GM12864 (cell line): ENCODE results near the gene DCD.
A peak's percentile ranks its signal among the peaks of the same experiment; 100 is the strongest.
"Not testable (repeated sequence)": the region's sequence is repeated elsewhere in the genome, so short reads cannot be mapped to it uniquely, and the experiment has no call there.

Experiments
- DNase-seq: peaks from one replicate; pipeline ENCODE4 v3.0.0-alpha.2; 2011; ENCODE audit warnings: low read depth
- H3K4me3 ChIP-seq: 2 replicates; pipeline ENCODE4 v1.5.1; 2011; ENCODE audit warnings: mild to moderate bottlenecking, low read depth, low read length, control low read depth
- TF ChIP-seq, protein P1 (sequence below): IDR thresholded peaks from 2 replicates; pipeline ENCODE4 v1.5.1; 2011; ENCODE audit warnings: low read depth, mild to moderate bottlenecking, moderate library complexity, low read length, control low read depth, inconsistent platforms; ENCODE audit errors: missing control alignments

DCD gene

DNA sequence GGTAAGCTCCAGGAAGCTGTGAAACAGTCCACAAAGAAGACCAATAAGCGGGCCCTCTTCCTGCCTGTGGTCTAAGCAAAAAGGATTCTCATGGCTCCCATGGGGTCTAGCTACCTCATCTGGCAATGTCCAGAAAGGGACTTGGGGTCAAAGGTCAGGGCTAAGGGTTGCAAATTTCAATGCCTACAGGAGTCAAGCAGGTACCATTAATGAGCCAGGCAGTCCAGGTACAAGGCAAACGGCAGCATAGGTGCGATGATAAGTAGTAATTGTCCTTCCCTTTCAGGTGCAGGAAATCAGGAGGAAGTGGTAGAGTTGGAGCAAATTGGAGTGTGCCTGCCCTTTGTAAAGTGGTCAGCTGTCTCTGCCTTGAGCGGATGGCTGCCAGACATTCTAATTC lies 7.1 kb downstream of the DCD start:
- TF ChIP-seq, protein P1, sequence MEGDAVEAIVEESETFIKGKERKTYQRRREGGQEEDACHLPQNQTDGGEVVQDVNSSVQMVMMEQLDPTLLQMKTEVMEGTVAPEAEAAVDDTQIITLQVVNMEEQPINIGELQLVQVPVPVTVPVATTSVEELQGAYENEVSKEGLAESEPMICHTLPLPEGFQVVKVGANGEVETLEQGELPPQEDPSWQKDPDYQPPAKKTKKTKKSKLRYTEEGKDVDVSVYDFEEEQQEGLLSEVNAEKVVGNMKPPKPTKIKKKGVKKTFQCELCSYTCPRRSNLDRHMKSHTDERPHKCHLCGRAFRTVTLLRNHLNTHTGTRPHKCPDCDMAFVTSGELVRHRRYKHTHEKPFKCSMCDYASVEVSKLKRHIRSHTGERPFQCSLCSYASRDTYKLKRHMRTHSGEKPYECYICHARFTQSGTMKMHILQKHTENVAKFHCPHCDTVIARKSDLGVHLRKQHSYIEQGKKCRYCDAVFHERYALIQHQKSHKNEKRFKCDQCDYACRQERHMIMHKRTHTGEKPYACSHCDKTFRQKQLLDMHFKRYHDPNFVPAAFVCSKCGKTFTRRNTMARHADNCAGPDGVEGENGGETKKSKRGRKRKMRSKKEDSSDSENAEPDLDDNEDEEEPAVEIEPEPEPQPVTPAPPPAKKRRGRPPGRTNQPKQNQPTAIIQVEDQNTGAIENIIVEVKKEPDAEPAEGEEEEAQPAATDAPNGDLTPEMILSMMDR = no peak

DNA sequence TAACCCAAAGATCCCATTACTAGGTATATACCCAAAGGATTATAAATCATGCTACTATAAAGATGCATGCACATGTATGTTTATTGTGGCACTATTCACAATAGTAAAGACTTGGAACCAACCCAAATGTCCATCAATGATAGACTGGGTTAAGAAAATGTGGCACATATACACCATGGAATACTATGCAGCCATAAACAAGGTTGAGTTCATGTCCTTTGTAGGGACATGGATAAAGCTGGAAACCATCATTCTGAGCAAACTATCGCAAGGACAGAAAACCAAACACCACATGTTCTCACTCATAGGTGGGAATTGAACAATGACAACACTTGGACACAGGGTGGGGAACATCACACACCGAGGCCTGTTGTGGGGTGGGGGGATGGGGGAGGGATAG lies 9.1 kb downstream of the DCD start:
- not testable (repeated sequence) for DNase-seq, H3K4me3 ChIP-seq

More for the DNA sequence above, 7.1 kb downstream of the DCD start:
- no peak overlapping the region for H3K4me3 ChIP-seq
- no peak for DNase-seq

DNA sequence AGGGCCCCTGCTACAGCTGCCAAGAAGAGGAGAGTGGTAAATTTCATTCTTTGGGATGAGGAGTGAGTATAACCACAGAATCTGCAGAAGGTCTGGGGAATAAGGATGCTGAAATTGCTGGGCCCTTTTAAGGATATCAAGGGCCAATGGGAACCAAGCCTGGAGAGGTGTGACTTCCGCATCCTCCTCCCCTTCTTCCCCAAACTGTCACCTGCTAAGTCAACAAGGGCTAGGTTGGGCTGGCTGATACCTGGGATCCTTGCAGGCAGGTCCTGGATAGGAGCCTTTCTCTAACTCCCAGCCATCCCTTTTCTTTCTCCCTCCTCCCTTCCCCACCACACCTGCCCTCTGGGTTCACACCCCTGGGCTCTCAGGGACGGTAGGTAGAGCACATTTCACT lies 13.4 kb downstream of the DCD start, which contains the start of gene LACRT:
Gene LACRT, minus strand, starts transcription at position 101 of the 400 bp plus-strand sequence. Its CDS starts 54 bp downstream, at position 47.
- DNase-seq = no peak
- TF ChIP-seq, protein P1 = no peak

DNA sequence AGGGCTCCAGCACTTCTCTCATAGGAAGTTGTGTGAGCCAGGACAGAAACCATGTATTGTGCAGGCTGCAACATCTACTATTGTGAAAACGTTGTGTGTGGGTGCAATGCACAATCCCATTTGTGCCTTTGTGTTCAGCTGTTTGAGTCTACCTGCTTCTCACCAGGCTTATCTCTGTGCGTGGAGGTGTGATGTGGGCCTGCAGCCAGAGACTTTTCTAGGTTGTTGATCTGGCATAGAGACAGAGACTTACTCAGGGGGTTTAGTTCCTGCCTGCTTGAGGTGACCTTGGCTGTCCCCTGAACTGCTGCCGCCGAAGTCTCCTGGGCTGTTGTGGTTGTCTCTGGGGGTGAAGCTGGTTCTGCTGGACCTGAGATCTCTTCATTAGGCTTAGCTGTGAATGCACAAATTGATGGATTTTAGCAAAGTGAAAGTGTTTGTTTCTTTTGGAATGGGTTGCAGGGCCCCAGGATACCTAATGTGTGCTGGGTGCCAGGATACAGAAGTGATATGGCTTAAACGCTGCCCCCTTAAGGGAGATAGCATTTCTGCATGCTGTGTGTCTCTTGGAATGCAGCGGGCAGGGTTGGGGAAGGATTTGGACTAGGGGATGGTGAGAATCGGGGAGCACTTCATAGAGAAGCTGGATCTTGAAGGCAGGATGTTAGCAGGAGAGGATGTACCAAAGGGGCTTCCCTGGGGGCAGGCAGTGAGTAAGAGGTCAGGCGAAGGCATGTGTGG lies 16.0 kb downstream of the DCD start:
- no peak overlapping the region for H3K4me3 ChIP-seq
- no peak for DNase-seq
- TF ChIP-seq, protein P1 = peak; percentile 11

More for the DNA sequence above, 13.4 kb downstream of the DCD start, which contains the start of gene LACRT:
- H3K4me3 ChIP-seq = no peak within 1 kb of the TSS

DNA sequence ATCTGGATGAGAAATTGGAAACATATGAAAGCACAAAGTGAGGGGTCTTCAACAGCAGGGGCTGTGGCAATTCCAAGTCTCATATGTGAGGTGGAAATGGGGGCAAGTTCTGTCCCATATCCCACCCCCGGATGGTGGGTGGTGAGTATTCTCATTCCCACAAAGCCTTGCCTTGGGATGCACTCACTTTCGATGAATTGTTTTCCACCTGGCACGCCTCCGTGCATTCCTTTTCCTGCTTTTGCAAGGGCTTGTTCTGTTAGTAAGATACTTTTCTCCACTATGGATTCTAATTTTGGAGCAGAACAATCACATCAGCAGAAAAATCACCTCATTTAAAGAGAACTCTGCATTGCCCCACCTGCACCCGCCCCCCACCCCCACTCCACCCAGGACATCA lies 16.6 kb downstream of the DCD start:
- no peak overlapping the region for H3K4me3 ChIP-seq
- TF ChIP-seq, protein P1 = no peak
- no peak for DNase-seq

DNA sequence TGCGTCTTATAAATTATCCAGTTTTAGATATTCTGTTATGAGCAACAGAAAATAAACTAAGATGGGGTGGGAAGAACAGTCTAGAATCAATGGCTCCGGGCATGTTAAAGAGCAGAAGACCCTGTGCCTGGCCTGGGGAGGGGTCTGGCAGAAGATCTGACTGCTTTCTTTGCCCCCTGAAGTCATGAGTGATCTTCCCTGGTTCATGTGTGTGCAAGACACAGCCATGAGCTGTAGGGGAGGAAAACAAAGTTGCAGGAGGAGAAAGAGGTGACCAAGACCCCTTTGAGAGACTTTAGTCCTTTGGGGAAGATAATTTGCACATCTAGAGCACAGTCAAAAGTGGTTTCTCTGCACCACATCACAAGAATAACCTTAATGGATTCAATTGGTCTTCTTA lies 18.2 kb downstream of the DCD start:
- TF ChIP-seq, protein P1 = no peak
- no peak overlapping the region for H3K4me3 ChIP-seq
- no peak for DNase-seq

DNA sequence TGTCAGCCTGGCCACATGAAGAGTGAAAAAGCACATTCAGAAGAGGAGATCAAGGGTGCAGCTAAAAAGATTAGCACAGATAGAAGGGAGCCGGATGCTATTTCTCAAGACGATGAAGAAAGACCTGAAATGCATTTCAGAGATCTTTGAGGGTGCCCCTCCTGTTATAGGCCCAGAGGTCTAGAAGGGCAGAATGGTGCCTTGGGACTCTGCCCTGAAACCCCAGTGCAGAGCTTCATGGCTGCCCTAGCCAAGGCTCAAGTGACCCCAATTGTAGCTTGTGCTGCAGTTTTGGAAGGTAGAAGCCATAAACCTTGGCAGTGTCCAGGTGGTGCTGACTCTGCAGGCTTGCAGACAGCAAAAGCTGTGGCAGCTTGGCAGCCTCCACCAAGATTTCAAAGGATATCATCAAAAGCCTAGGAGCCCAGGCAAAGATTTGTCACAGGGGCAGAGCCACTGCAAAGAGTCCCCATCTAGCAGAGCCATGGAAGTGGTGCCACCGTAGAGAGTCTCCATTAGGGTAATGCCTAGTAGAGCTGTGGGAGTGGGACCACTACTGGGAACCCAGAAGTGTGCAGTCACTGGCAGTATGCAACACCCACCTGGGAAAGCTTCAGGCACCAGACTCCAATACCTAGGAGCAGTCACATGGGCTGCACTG lies 19.8 kb downstream of the DCD start:
- TF ChIP-seq, protein P1 = no peak
- H3K4me3 ChIP-seq = no peak overlapping the region
- DNase-seq = no peak
